Right lobe of liver (tissue), 4 donors: ENCODE measurements around the gene BAIAP2L2.

Source experiments
- POLR2A ChIP-seq: fragments of 450-650 bp; IDR thresholded peaks from one replicate; pipeline ENCODE4 v1.6.1; 2017; ENCODE audit warnings: antibody characterized with exemption, mild to moderate bottlenecking
- TF ChIP-seq, protein P1 (sequence below), 4 donors: fragments of 200-600 bp in 3 of 4; fragments of 450-650 bp in 1 of 4; IDR thresholded peaks; one replicate each; pipeline versions ENCODE4 v1.5.1 to v1.8.0; 2016 to 2022; ENCODE audit warnings: antibody characterized with exemption in 4 of 4, mild to moderate bottlenecking in 2 of 4
- donor health status: DM: no; HTN: no; CAD: no.
- donor health status: DM: no; HTN: no; CAD: no.
- donor health status: DM: no; HTN: yes; CAD: no.

DNA sequence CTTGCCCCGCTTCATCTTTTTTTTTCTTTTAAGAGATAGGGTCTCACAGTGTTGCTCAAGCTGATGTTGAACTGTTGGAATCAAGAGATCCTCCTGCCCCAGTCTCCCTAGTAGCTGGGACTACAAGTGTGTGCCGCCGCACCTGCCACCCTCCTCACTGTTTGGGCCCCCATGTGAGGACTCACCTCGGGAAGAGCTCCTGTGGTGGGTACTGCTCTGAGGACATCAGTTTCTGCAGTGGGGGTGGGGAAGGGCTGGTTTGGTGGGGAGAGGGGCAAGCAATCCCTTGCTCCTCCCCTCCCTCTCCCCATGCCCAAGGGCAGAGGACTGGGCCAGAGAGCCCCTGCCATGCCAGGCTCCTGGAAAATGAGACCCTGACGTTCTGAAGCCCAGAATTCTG, 25.0 kb downstream of the BAIAP2L2 start:
- TF ChIP-seq, protein P1, sequence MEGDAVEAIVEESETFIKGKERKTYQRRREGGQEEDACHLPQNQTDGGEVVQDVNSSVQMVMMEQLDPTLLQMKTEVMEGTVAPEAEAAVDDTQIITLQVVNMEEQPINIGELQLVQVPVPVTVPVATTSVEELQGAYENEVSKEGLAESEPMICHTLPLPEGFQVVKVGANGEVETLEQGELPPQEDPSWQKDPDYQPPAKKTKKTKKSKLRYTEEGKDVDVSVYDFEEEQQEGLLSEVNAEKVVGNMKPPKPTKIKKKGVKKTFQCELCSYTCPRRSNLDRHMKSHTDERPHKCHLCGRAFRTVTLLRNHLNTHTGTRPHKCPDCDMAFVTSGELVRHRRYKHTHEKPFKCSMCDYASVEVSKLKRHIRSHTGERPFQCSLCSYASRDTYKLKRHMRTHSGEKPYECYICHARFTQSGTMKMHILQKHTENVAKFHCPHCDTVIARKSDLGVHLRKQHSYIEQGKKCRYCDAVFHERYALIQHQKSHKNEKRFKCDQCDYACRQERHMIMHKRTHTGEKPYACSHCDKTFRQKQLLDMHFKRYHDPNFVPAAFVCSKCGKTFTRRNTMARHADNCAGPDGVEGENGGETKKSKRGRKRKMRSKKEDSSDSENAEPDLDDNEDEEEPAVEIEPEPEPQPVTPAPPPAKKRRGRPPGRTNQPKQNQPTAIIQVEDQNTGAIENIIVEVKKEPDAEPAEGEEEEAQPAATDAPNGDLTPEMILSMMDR (IDR thresholded peaks at IDR 0.05) = no peak
- TF ChIP-seq POLR2A = no peak
